HG02759 (cell line): ENCODE measurements around the gene GAK.
"Not testable (repeated sequence)": the region's sequence is repeated elsewhere in the genome, so short reads cannot be mapped to it uniquely, and the experiment has no call there.

ENCODE experiments used
- ATAC-seq: cut with Tn5 transposase; IDR thresholded peaks from one replicate; pipeline ENCODE4 v1.9.1; 2021; ENCODE audit warnings: mild to moderate bottlenecking, moderate library complexity; ENCODE audit not compliant: unreplicated experiment

The GAK gene

DNA sequence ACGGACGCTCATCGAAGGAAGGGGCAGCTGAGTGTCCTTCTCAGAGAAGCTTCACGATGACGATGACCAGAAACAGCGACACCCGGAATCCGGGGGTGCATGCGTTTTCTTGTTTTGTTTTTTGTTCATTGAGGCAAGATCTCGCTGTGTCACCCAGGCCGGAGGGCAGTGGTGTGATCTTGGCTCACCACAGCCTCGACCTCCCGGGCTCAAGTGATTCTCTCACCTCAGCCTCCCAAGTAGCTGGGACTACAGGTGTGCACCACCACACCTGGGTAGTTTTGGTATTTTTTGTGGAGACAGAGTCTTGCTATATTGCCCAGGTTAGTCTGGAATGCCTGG is 21.4 kb upstream of the GAK start:
- no peak for ATAC-seq

DNA sequence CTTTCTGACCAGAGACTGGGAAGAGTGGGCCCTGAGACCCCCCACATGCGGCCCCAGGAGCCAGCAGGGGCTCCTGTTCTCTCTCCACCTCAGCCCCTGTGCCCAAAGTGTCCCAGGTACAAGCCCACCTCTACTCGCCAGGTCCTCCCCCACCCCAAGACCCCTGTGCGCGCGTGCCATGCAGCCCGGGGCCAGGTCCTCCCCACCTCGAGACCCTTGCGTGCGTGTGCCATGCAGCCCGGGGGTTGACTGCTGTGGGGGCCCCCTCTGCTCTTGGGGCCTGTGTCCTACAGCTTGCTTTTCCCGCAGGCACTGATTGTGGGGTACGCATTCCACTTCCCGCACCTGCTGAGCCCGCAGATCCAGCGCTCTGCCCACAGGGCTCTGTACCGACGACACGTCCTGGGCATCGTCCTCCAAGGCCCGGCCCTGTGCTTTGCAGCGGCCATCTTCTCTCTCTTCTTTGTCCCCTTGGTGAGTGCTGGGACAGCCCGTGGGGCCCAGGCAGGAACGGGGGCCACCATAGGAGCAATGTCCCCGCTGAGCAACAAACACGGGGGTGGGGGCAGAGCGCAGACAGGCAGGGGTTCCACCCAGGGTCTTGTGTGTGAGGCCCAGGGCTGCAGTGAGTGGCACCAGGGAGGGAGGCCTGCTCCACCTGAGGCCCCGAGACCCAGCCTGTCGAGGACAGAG is 20.9 kb upstream of the GAK start:
- ATAC-seq, result no peak

DNA sequence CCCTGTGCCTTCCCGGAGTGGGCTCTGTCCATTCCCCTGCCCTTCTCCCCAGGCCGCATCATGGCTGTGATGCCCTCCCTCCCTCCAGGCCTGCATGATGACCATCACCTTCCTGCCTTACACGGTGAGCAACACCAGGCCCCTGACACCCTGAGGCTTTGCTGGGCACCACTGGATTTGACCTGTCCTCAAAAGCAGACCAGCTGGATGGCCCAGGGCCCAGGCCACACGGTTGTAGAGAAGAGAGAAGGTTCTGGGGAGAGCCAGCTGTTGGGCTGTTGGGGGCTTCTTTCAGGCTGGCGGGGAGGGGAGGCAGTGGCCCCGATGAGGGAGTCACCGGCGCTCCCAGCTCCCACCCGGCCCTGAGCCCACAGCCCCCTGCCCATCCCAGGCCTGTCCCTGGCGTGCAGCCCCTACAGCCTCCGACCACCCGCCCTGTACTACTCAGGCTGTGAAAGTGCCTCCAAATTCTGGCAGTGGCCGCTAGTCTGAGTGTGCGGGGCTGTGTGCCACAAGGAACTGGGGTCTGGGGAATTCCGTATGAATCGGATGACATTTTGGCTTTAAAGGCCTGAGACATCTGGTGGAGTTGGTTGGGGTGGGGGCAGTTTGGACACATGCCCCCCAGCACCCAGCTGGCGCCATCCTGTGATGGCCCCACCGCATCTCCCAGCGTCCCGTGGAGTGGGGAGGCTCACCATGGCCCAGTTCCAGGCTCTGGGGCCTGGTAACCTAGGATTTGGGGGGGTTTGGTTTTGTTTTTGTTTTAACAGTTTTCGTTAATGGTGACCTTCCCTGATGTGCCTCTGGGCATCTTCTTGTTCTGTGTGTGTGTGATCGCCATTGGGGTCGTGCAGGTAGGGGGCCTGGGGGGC is 19.7 kb upstream of the GAK start:
- no peak for ATAC-seq

DNA sequence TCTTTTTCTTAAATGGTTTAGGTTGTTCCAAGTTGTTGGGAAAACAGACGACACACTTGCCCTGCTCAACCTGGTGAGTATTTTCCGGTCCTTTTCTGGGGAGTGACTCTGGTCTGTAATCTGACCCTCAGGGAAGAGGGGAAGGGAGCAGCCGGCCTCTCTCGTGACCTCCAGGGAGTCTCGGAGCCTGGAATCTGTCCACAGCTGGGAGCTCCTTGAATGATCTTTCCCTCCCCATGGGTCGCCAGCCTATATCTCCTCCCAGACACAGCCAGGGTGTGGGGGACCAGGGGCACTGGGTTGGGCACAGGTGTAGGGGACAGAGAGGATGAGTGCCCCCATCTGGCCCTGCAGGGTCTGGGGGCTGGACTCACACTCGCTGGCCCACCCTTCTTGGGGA is 19.1 kb upstream of the GAK start:
- no peak for ATAC-seq

DNA sequence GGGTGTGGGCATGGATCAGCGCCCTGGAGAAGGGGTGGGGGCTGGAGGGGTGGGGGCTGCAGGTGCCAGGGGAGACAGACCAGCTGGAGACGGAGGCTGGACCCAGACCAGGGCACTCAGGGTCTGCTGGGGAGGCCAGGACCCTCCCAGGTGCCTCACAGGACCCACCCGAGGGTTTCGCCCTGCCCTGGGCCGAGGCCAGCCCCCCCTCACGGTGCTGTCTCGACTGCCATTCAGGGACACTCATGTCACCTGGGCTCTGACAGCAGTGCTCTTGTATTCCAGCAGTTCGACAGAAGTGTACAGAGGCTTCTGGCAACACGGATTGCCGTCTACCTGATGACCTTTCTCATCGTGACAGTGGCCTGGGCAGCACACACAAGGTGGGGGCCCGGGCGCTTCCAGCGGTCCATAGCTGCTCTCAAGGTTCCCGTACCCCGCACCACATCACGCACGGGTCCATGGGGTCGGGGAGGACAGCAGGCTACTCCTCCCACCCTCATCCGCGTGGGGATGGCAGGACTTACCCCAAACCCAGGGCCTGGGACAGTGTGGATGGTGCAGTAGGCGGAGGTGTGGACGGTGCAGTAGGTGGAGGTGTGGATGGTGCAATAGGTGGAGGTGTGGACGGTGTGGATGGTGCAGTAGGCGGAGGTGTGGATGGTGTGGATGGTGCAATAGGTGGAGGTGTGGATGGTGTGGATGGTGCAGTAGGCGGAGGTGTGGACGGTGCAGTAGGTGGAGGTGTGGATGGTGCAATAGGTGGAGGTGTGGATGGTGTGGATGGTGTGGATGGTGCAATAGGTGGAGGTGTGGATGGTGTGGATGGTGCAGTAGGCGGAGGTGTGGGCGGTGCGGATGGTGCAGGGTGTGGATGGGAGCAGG is 18.3 kb upstream of the GAK start:
- no peak for ATAC-seq

DNA sequence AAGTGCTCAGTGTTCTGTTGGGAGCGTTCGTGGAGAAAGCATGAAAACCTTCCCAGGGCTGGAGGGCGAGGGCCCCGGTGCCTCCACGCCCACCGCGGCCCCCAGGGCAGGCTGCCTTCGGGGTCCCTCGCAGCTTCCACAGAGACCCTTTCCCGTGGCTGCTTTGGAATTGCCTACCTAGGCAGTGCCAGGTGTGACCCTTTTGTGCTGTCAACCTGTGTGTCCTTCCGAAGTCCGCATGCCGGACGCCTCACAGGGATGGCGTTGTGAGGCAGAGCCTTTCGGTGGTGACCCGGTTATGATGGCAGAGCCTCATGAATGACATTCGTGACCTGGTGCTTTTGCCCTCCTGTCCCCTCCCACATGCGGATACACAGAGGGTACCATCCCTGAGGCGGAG is 17.5 kb upstream of the GAK start:
- no peak for ATAC-seq

DNA sequence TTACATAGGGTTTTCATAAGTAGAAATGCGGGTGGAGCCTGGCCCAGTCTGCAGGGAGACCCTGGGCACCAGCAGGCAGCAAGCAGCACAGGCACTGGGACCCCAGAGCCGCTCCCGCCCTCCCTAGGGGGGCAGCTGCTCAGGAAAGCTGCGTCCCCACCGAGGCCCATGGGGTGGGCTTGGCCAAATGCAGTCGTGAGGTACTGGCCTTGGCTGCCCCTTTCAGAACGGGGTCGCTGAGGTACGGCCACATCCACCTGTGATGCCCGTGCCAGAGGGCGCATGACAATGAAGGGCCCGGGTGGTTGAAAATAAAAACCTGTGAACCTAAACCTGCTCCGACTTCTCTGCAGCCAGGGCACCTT is 16.8 kb upstream of the GAK start:
- no peak for ATAC-seq

DNA sequence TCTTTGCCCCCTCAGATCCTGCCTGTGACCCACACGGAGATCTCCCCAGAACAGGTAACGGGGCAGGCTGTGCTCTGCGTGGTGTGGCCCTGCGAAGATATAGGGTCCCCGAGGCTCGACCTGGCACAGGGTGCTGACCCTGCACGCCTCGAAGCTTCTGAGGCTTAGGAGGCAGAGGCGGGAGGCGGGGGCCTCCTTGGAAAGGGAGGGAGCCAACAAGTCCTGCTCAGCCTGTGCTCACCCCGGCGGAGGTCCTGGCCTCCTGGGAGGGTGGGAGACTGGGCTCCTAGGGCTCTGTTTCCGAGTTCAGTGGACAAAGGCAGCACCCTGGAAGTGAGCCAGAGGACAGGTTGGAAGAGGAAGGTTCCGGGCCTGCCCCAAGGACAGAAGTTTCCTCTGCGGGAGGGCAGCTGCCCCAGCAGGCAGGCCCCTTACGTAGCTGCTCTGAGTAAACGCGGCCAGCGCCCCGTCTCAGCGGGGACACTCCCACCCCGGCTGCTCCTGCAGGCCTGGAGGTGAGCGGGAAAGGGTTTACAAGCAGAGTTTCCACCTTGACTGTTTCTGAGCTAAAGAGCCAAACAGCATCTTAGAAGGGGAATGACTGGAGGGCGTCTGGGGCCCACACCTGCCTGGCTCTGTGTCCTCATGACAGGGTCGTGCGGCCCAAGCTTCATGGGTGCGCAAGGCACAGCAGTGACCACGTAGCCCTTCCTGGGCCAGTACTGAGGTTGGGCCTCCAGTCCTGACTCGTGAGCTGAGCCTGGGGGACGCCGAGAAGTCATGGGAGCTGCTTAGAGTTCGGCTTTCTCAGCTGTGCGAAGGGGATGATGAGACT is 16.2 kb upstream of the GAK start:
- no peak for ATAC-seq

DNA sequence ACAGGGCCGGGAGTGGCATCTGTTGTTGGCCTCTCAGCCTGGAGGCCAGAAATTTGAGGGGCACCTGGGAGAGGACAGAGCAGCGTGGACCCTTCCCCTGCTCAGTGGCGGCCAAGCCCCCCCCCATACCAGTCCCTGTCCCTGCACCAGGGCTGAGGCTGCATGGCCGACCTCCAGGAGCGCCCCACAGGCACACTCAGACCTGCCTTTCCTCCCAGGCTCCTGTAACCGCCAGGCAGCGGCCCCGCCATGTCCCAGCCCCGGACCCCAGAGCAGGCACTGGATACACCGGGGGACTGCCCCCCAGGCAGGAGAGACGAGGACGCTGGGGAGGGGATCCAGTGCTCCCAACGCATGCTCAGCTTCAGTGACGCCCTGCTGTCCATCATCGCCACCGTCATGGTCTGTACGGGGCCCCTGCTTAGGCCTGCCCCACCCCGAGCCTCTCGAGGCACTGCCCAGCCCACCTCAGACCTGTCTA is 15.4 kb upstream of the GAK start:
- no peak for ATAC-seq

DNA sequence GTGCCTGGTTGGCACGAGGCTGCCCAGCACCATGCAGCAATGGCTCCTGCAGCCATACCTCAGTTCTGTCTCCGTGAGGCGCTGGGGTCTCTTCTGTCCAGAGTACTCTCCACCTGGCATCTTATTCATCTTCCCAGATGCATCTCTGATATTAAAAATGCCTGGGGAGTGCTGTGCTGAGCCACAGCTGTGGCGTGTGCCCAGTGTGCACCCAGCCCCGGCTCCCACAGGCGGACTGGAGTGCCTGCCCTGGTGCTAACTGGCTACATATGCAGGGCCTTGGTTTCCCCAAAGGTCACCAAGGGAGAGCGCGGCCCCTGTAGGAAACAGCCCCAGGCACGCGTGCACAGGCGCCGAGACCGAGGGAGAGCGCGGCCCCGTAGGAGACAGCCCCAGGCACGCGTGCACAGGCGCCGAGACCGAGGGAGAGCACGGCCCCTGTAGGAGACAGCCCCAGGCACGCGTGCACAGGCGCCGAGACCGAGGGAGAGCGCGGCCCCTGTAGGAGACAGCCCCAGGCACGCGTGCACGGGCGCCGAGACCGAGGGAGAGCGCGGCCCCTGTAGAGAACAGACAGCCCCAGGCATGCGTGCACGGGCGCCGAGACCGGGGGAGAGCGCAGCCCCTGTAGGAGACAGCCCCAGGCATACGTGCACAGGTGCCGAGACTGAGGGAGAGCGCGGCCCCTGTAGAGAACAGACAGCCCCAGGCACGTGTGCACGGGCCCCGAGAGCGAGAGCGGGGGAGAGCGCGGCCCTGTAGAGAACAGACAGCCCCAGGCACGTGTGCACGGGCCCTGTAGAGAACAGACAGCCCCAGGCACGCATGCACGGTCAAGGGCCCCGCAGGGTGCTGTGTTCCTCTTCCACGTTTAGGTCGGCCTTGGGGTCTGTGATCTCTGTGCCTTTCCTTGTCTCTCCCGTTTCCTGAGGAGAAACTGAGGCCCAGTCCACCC is 14.7 kb upstream of the GAK start:
- ATAC-seq, result no peak

DNA sequence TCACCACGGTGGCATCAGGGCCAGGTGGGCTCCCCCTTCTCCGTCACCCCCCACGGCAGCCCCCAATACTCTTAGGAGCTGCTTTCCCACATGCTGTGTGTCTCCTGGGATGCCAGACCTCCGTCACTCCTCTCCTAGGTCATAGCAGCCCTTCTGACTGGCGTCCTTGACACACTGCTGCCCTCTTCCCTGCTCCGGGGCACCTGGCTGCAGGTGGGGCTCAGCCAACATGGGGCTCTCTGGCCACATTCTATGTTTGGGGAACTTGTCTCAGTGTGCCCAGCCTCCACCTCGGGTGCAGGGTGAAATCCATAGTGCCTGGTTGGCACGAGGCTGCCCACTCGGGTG is 14.0 kb upstream of the GAK start:
- ATAC-seq, result no peak

DNA sequence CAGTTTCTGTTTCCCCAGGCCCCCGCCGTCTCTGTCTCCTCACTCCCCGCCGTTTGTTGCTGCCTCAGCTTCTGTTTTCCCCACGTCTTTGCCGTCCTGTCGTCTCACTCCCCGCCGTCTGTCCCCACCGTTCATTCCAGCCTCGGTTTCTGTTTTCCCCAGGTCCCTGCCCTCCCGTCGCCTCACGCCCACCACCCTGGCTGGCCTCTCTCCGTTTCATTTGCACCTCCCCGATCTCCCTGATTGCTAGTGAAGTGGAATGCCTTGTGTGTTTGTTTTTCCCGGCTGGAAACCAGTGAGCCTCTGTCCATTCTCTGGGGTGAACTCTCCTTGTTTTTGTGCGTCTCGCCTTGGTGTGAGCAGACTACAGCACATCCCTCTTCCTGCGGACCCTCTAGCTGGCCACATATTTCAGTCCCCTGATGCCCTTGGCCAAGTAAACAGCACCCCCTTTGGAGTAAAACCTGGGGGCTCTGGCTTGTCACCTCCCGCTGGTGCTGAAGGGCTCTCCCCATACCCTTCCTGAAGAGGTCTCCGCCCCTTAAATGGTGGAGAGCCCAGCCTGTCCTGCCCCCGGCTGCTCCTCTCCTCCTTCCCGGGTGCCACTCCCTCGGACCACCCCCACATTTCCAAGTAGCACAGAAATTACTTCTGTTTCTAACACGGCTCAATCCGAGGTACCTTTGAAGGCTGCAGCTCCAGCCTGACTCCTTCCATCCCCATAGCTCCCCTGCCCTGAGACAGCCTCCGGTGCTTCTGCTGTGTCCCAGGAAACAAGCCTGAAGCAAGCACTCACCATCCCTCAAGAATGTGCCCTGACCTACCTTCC is 13.4 kb upstream of the GAK start:
- ATAC-seq, result no peak

DNA sequence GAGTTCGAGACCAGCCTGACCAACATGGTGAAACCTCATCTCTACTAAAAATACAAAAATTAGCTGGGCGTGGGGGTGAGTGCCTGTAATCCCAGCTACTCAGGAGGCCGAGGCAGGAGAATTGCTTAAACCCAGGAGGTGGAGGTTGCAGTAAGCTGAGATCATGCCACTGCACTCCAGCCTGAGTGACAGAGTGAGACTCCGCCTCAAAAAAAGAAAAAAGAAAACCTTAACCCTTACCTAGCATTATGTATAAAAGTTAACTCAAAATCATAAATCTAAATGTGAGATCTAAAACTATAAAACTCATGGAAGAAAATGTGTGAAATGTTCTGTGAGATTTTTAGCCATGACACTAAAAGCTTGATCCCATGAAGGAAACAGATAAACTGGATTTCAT is 7.4 kb upstream of the GAK start:
- not testable (repeated sequence) for ATAC-seq

DNA sequence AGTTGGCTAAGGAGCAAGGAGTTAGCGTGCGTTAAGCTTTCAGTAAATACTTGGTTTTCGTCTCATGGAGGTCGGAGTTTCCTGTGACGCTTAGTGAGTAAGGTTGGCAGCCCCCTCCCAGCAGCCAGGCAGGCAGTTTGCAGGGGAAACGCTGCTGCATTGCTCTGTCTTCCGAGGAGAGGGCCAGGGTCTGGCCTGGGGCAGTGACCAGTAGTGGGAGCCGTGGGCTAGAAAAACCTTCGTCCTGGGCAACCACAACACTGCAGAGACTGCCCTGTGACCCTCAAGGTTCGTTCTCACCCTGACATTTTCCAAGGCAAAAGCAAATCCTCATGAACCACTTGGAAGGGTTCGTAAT is 576 bp upstream of the GAK start:
- no peak for ATAC-seq

DNA sequence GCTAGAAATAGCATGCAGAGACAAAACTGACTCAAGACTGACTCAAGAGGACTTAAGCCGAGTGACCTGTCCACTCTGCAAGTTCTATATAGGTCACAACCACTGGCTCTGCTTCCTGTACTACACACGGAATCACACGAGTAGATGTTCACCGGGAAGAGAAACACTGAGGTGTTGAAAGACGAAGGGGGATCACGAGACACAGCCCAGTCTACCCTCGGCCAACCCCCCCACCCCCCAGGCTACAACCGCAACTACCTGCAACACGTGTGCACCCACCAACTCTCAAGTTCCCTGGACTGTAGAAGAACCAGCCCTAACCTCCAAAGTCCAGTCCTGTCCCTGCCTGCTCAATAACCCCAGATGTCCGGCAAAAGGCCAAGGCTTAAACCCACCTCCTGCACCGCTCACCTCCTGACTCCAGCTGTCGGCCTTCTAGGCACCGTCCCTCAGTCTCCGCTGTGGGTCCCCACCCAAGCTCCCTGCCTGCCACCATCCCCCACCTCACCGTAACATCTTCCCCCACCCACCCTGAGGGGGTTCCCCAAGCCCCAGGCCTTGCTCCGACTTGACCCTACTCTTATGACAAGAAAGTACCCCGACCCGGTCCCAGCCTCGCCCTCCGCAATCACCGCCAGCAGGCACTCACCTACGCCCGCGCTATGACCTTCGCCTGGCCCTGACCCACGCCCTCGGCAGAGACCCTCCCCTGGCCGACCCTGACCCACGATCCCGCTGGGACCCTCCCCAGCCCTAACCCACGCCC is 739 bp downstream of the GAK start:
- ATAC-seq, result no peak

DNA sequence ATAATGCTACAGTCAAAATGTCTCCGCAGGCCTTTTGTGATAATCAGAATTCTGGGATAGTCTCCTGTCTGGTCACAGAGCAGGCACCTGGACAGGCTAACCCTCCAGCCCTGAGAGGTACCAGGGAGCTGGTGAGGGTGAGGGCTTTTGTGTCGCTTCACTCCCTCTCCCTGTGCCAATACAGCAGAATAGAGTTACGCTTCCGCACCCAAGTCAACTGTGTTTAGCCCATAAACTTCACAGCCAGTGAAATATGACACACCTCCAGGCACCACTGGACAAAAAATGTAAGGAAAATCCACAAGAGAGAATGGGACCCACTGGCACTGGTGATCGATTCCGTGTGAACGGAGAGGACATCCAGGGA is 1.3 kb downstream of the GAK start:
- ATAC-seq, result no peak

DNA sequence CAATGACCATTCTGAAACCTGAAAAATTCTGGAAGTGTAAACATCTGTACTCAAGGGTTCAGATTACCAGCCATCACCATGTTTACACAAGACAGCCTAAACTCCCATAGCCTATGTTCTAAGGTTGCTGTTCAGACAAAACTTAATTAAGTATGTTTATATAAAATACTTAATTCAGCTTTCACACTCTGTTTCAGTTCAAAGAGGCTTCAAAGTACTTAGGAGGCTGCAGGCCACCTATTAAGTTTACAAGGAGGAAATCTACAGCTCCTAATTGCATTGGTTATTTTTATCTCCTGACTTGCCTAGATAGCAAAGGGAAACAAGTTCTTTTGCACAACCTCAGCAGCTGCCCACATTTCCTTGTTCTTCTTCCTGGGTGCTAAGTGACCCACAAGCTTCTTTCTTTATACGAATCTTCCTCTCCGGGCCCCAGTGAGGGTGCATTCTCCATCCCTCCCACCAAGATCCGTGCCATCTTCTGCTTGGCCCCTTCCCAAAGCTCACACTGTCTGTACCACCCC is 2.0 kb downstream of the GAK start:
- ATAC-seq, result no peak
